ENCODE measurements around the gene SYT5. TPM values are rescaled to one million over a fixed set of nuclear protein-coding genes. Genes with fewer than 3 reads are reported as not detected.

SYT5 gene
- total and polyA plus RNA-seq, 9 of the 15 experiments (the other 6 are each of a cell fraction or from before 2014, with no cell fraction given): 1.3 to 20.9 (median 8.8) TPM

- TF ChIP-seq, protein P1, sequence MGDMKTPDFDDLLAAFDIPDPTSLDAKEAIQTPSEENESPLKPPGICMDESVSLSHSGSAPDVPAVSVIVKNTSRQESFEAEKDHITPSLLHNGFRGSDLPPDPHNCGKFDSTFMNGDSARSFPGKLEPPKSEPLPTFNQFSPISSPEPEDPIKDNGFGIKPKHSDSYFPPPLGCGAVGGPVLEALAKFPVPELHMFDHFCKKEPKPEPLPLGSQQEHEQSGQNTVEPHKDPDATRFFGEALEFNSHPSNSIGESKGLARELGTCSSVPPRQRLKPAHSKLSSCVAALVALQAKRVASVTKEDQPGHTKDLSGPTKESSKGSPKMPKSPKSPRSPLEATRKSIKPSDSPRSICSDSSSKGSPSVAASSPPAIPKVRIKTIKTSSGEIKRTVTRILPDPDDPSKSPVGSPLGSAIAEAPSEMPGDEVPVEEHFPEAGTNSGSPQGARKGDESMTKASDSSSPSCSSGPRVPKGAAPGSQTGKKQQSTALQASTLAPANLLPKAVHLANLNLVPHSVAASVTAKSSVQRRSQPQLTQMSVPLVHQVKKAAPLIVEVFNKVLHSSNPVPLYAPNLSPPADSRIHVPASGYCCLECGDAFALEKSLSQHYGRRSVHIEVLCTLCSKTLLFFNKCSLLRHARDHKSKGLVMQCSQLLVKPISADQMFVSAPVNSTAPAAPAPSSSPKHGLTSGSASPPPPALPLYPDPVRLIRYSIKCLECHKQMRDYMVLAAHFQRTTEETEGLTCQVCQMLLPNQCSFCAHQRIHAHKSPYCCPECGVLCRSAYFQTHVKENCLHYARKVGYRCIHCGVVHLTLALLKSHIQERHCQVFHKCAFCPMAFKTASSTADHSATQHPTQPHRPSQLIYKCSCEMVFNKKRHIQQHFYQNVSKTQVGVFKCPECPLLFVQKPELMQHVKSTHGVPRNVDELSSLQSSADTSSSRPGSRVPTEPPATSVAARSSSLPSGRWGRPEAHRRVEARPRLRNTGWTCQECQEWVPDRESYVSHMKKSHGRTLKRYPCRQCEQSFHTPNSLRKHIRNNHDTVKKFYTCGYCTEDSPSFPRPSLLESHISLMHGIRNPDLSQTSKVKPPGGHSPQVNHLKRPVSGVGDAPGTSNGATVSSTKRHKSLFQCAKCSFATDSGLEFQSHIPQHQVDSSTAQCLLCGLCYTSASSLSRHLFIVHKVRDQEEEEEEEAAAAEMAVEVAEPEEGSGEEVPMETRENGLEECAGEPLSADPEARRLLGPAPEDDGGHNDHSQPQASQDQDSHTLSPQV (IDR thresholded peaks at IDR 0.05): peak; percentile 90
- TF ChIP-seq KLF6 (CRISPR knock-in tag; IDR thresholded peaks at IDR 0.05; ENCODE audit: borderline replicate concordance): 0 out of 2 replicates have a peak, but pooled peaks have one; percentile 36
- TF ChIP-seq HDAC3 (IDR thresholded peaks at IDR 0.05; ENCODE audit: borderline replicate concordance, partially characterized antibody): peak; percentile 82
- peak; percentile 100 for TF ChIP-seq RBM22 (IDR thresholded peaks at IDR 0.05; ENCODE audit: low read depth, low read length, poor library complexity, severe bottlenecking)
- TF ChIP-seq SETDB1 (IDR thresholded peaks at IDR 0.05; ENCODE audit: low read length): no peak
- TF ChIP-seq ZNF740 (CRISPR knock-in tag; IDR thresholded peaks at IDR 0.05): peak; percentile 41; the same call in 1 of the 2 replicates
- TF ChIP-seq ZNF740 (tag; IDR thresholded peaks at IDR 0.05): no peak
- no peak for TF ChIP-seq NR2C1 (IDR thresholded peaks at IDR 0.05)
- 0 out of 2 replicates have a peak, but pooled peaks have one; percentile 37 for TF ChIP-seq NR2C1 (tag; IDR thresholded peaks at IDR 0.05)
- TF ChIP-seq, protein P2, sequence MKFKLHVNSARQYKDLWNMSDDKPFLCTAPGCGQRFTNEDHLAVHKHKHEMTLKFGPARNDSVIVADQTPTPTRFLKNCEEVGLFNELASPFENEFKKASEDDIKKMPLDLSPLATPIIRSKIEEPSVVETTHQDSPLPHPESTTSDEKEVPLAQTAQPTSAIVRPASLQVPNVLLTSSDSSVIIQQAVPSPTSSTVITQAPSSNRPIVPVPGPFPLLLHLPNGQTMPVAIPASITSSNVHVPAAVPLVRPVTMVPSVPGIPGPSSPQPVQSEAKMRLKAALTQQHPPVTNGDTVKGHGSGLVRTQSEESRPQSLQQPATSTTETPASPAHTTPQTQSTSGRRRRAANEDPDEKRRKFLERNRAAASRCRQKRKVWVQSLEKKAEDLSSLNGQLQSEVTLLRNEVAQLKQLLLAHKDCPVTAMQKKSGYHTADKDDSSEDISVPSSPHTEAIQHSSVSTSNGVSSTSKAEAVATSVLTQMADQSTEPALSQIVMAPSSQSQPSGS (CRISPR knock-in tag; IDR thresholded peaks at IDR 0.05): no peak
- no peak; the same call in 1 of the 2 replicates for TF ChIP-seq FOXK1 (CRISPR knock-in tag; IDR thresholded peaks at IDR 0.05; ENCODE audit: borderline replicate concordance)
- TF ChIP-seq SPI1 (IDR thresholded peaks at IDR 0.05; ENCODE audit: borderline replicate concordance, low read depth, low read length): no peak
These were observed 1.1 kb downstream of the SYT5 start (continued) for GRCh38 chr19:55178781-55179599.
